HG03159 (cell line): Measurements from ENCODE around the gene RABL2A.
"Not testable (repeated sequence)": the region's sequence is repeated elsewhere in the genome, so short reads cannot be mapped to it uniquely, and the experiment has no call there.

Experiments used
- ATAC-seq: cut with Tn5 transposase; IDR thresholded peaks from one replicate; pipeline ENCODE4 v1.9.1; 2021; ENCODE audit warnings: mild to moderate bottlenecking, moderate library complexity; ENCODE audit not compliant: unreplicated experiment

Gene RABL2A

DNA sequence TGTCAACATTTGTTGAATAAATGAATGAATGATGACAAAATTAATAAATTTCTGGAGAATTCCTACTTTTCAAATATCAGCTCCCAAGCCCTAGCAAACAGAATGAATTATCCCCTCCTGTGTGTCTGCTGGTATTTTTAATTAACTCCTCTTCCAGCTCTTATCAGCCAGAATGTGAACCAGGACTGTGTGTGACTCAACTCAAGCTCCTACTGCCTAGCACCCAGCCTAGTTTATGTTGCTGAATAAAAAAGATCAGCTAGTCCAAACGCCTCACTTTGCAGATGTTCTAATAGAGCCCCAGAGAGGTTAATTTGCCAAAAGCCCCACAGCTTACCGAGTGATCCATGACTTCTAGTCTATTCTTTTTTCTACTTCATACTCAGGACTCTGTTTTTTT, 50.3 kb downstream of the RABL2A start:
- no peak for ATAC-seq

DNA sequence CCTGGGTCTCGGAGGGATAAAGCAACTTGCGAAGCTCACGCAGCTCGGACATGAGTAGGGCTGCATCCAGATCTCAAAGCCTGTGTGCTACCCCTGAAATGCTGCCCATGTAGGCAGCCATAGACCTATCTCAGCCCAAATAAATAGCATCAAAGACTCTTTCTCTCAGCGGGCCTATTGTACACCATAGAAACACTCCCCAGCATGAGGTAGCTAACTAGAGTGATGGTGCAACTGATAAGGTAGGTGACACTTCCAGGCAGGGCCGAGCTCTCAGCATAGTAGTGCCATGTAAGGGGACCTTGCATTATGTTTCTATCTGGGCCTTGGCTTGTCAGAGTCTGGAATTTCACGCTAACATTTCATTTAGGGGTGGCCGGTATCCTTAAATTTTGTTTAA, 52.4 kb downstream of the RABL2A start:
- ATAC-seq = no peak

DNA sequence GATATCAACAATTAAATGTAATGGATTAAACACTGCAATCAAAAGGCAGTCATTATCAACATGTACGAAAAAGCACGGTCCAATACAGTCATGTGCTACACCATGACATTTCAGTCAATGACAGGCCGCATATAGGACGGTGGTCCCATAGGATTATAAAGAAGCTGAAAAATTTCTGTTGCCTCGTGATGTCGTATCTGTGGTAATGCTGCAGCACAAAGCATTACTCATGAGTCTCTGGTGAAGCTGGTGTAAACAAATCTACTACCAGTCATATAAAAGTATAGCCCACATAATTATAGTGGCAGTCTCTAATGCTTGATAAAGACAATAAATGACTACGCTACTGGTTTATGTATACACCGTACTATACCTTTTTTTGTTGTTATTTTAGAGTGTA, 58.4 kb downstream of the RABL2A start:
- no peak for ATAC-seq

DNA sequence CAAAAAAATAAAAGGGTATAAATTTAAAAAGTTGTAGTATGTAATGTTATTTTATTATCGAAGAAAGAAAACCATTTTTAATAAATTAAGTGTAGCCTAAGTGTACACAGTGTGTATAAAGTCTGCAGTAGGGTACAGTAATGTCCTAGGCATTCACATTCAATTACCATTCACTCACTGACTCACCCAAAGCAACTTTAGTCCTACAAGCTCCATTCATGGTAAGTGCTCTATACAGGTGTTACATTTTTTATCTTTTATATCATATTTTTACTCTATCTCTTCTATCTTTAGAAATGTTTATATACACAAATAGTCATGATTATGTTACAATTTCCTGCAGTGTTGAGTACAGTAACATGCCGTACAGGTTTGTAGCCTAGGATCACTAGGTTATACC, 59.5 kb downstream of the RABL2A start:
- ATAC-seq = no peak

DNA sequence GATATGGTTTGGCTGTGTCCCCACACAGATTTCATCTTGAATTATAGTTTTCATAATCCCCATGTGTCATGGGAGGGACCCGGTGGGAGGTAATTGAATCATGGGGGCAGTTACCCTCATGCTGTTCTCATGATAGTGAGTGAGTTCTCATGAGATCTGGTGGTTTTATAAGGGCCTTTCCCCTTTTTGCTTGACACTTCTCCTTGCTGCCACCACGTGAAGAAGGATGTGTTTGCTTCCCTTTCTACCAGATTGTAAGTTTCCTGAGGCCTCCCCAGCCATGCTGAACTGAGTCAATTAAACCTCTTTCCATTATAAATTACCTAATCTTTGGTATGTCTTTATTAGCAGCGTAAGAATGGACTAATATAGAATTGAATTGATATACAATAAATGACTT, 63.8 kb downstream of the RABL2A start:
- ATAC-seq = not testable (repeated sequence)
